Fibroblast of skin of left quadriceps (primary cell): ENCODE measurements around the gene FARS2.

ENCODE experiments used
- DNase-seq, 2 experiments: peaks; one replicate each; pipeline ENCODE4 v3.0.0-alpha.2; 2013; ENCODE audit warnings: low read depth in 2 of 2

Gene FARS2

GRCh38 chr6:5378331-5378730 lies 117.0 kb downstream of the FARS2 start:
- DNase-seq: no peak

GRCh38 chr6:5379647-5380242 lies 118.4 kb downstream of the FARS2 start:
- DNase-seq: no peak

- DNase-seq: no peak
Measured at GRCh38 chr6:5383856-5384255, 122.5 kb downstream of the FARS2 start.

- no peak for DNase-seq
Measured at GRCh38 chr6:5384276-5384675, 123.0 kb downstream of the FARS2 start.

- no peak for DNase-seq
Measured at GRCh38 chr6:5388326-5388725, 127.0 kb downstream of the FARS2 start.

- no peak for DNase-seq
Measured at GRCh38 chr6:5389086-5389745, 127.9 kb downstream of the FARS2 start.

- no peak for DNase-seq
Measured at GRCh38 chr6:5390177-5390576, 128.9 kb downstream of the FARS2 start.

- no peak for DNase-seq
Measured at GRCh38 chr6:5394280-5394679, 133.0 kb downstream of the FARS2 start.

- no peak for DNase-seq
Measured at GRCh38 chr6:5395719-5396118, 134.4 kb downstream of the FARS2 start.

- peak in 1 of 2 experiments; percentile 34 for DNase-seq
Measured at GRCh38 chr6:5398530-5398929, 137.2 kb downstream of the FARS2 start.

GRCh38 chr6:5399391-5399790 lies 138.1 kb downstream of the FARS2 start:
- DNase-seq: no peak

GRCh38 chr6:5401845-5402738 lies 140.8 kb downstream of the FARS2 start:
- DNase-seq: no peak

GRCh38 chr6:5403076-5403475 lies 141.8 kb downstream of the FARS2 start:
- DNase-seq: no peak

GRCh38 chr6:5403609-5404008 lies 142.3 kb downstream of the FARS2 start:
- DNase-seq: no peak

- no peak for DNase-seq
Measured at GRCh38 chr6:5405976-5406375, 144.7 kb downstream of the FARS2 start.

GRCh38 chr6:5411414-5411813 lies 150.1 kb downstream of the FARS2 start:
- no peak for DNase-seq

- no peak for DNase-seq
Measured at GRCh38 chr6:5412017-5412416, 150.7 kb downstream of the FARS2 start.

GRCh38 chr6:5412663-5413062 lies 151.3 kb downstream of the FARS2 start:
- no peak for DNase-seq

- no peak for DNase-seq
Measured at GRCh38 chr6:5416250-5416649, 154.9 kb downstream of the FARS2 start.

GRCh38 chr6:5422321-5422915 lies 161.1 kb downstream of the FARS2 start:
- peak in 1 of 2 experiments; percentile 28 for DNase-seq

GRCh38 chr6:5423251-5423650 lies 161.9 kb downstream of the FARS2 start:
- DNase-seq: no peak

- no peak for DNase-seq
Measured at GRCh38 chr6:5424726-5425125, 163.4 kb downstream of the FARS2 start.
